ENCODE results near the gene PAX1.

Gene PAX1

DNA sequence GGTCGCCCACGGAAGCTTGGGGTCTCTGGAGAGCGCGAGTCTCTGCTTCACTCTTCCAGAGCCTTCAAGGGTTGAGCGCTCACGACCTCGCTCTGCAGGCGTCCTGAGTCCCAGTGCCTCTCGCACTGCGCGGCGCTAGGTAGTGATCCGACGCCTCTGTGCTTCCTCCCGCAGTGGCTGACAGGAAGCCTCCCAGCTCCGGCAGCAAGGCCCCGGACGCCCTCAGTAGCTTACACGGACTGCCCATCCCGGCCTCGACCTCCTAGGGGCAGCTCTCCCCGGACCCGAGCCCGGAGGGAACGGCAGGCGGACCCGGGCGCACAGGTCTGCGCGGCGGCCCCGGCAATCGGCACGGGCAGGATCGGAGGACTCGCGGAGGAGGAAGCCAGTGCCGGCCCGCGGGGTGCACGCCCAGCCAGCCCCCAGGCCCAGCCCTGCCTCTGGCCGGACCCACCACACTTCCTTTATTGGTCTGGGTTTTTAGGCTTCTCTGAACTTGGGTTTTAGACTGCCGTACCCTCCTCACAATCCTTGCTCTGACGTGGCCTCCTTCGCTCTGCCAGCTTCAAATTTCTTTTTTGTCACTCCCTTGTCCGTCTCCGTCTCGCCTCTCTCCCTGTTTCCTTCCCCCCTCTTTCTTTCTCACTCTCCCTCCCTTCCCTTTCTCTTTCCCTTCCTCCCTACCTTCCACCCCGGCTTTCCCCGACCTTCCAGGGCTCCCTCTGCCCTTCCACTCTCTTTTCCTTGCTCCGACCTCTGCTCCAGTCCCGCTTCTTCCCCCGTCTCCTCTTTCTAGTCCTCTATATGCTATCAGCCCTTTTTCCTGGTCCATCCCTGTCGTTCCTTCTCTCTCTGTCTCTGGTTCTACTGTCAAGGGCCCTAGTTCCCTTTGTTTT lies 9.1 kb downstream of the PAX1 start:
- DNase-seq: no peak
- in situ Hi-C loops (cut with HindIII; ENCODE audit: low pct_ligation_motif_present, low pct_unique_long_range_greater_than_20kb, low sequenced_read_pairs): no loop called here

DNA sequence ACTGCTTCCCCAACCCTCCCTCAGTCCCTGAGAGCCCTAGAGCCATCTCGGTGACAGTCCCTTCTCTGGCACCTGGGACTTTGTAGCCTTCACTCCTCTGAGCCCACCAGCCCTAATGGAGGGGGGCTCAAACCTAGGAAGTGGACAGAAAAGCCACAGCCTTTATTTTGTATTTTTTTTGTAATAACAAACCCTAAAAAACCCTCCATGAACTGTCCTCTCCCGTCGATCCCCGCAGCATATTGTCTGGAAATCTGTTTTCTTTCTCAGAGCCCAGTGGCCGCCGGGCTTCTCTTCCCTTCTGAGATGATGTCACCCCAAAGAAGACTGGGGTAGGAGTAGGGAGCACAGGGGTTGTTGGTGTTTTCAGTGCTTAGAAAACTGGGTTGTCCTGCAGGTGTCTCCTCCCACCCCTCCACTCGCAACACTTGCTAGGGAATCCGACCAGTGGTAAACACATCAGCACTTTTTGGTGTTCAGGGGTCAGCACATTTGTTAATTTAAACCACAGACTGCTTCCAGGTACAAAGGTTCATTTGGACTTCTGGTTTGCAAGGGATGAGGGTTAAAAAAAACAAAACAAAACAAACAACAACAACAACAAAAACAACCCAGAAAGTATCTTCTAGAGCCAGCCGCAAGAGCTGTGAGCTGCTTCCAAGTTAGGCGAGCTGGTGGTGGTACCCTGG lies 9.9 kb downstream of the PAX1 start:
- in situ Hi-C loops (cut with HindIII; ENCODE audit: low pct_ligation_motif_present, low pct_unique_long_range_greater_than_20kb, low sequenced_read_pairs): no loop called here
- no peak for DNase-seq

- in situ Hi-C loops (cut with HindIII; ENCODE audit: low pct_ligation_motif_present, low pct_unique_long_range_greater_than_20kb, low sequenced_read_pairs): no loop called here
Observed at GRCh38 chr20:21719592-21720214, 14.2 kb downstream of the PAX1 start.

DNA sequence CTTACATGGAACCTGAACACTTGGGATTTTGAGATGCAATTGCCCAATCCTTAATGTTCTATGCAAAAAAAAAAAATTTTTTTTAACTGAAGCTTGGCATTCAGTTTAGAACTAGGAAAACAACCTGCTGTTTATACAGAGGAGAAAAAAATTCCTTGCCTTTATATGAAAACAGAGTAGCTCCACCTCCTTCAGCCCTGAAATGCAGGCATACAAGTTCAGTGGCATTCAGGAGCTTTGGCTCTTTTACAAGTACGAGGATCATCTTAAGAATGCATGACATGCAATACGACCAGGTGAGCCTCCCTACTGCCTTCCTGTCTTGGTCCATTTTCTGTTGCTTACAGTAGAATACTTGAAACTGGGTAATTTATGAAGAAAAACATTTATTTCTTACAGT lies 20.4 kb downstream of the PAX1 start:
- no peak for DNase-seq
- in situ Hi-C loops (cut with HindIII; ENCODE audit: low pct_ligation_motif_present, low pct_unique_long_range_greater_than_20kb, low sequenced_read_pairs): no loop called here

More at GRCh38 chr20:21719592-21720214, 14.2 kb downstream of the PAX1 start:
- peak; percentile 57 for DNase-seq

DNA sequence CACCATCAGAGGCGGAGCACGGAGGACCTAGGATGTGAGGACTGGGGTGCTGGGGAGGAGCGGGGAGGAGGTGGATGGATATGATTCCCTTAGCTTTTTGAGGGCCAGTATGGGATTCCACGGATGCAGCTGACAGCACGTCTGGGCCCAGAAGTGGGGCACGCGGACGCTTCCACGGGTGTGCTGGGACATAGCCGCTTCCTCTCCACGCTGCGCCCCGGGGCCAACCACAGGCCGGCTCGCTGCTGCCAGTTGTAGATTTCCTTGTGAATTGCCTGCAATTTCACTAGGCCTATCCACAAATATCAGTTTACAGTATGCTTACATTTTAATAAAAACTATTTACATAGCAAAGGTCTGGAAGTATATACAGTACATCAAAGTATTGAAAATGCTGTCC lies 23.9 kb downstream of the PAX1 start:
- no peak for DNase-seq
- in situ Hi-C loops (cut with HindIII; ENCODE audit: low pct_ligation_motif_present, low pct_unique_long_range_greater_than_20kb, low sequenced_read_pairs): no loop called here

GRCh38 chr20:21739161-21739560 lies 33.7 kb downstream of the PAX1 start:
- in situ Hi-C loops (cut with HindIII; ENCODE audit: low pct_ligation_motif_present, low pct_unique_long_range_greater_than_20kb, low sequenced_read_pairs): no loop called here
- DNase-seq: no peak

DNA sequence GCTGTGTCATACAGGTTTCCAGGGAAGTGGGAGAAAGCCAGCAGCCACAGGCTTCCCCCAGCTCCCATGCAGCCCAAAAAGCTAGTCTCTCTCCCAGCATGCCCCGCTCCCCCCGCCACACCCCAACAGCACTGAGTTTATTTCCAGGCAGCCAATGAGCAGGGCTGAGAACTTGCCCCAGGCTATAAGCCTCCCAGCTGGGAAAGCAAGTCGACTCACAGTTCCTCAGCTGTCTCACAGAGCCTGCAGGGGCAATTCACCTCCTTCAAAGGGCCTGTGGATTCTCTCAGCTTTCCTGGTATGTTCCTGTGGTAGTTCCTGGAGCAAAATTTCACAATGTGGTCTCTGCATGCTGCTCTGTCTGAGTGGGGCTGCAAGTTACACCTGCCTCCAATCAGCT lies 34.2 kb downstream of the PAX1 start:
- DNase-seq: no peak
- in situ Hi-C loops (cut with HindIII; ENCODE audit: low pct_ligation_motif_present, low pct_unique_long_range_greater_than_20kb, low sequenced_read_pairs): no loop called here

- DNase-seq: no peak
- in situ Hi-C loops (cut with HindIII; ENCODE audit: low pct_ligation_motif_present, low pct_unique_long_range_greater_than_20kb, low sequenced_read_pairs): no loop called here
Observed at GRCh38 chr20:21741266-21741665, 35.8 kb downstream of the PAX1 start.

DNA sequence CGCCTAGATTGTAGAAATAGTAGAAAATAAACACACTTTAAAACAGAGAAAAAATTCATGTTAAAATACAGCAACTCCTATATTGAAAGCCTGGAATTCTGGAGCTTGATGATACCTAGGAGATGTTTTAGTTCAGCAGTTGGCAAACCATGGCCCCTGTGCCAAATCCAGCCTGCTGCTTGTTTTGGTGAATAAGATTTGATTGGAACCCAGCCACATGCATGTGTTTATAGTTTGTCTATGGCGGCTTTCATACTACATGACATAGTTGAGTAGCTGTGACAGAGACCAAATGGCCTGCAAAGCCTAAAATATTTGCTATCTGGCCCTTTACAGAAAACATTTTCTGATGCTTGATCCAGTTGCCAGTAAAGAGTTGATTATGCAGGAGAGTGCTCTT lies 57.2 kb downstream of the PAX1 start:
- no peak for DNase-seq

GRCh38 chr20:21767200-21767738 lies 61.8 kb downstream of the PAX1 start:
- DNase-seq: no peak
- in situ Hi-C loops (cut with HindIII; ENCODE audit: low pct_ligation_motif_present, low pct_unique_long_range_greater_than_20kb, low sequenced_read_pairs): no loop called here

More for the DNA sequence above, 57.2 kb downstream of the PAX1 start:
- in situ Hi-C loops (cut with HindIII; ENCODE audit: low pct_ligation_motif_present, low pct_unique_long_range_greater_than_20kb, low sequenced_read_pairs): no loop called here

- in situ Hi-C loops (cut with HindIII; ENCODE audit: low pct_ligation_motif_present, low pct_unique_long_range_greater_than_20kb, low sequenced_read_pairs): no loop called here
- no peak for DNase-seq
Observed at GRCh38 chr20:21767739-21768223, 62.3 kb downstream of the PAX1 start.

Measured in ACHN (cell line).